HEK293T (cell line): ENCODE measurements around the gene CFAP54.

ENCODE experiments used
- CTCF ChIA-PET: fragments of 350-600 bp; formaldehyde crosslinking; extraction: SDS; loops from one replicate; lab custom pipeline; 2021; ENCODE audit warnings: antibody characterized with exemption, inconsistent platforms; lab: Yijun Ruan, JAX
- POLR2A ChIA-PET: fragments of 350-600 bp; formaldehyde crosslinking; extraction: SDS; loops from one replicate; lab custom pipeline; 2020; ENCODE audit warnings: antibody characterized with exemption, inconsistent platforms; lab: Yijun Ruan, JAX
- DNase-seq: peaks from one replicate; pipeline ENCODE4 v3.0.0; 2012; ENCODE audit warnings: mixed read lengths; ENCODE audit errors: extremely low spot score
- ARNT ChIP-seq: fragments of 450-650 bp; IDR thresholded peaks from 2 replicates; pipeline ENCODE4 v1.6.1; 2017; ENCODE audit warnings: mild to moderate bottlenecking
- BHLHE40 ChIP-seq: fragments of 450-650 bp; IDR thresholded peaks from 2 replicates; pipeline ENCODE4 v1.6.1; 2016; ENCODE audit warnings: mild to moderate bottlenecking, moderate library complexity, borderline replicate concordance
- CTBP1 ChIP-seq: fragments of 450-650 bp; IDR thresholded peaks from 2 replicates; pipeline ENCODE4 v1.6.1; 2016; ENCODE audit warnings: borderline replicate concordance
- ELF4 ChIP-seq: fragments of 450-650 bp; IDR thresholded peaks from 2 replicates; pipeline ENCODE4 v1.6.1; 2017; ENCODE audit warnings: antibody characterized with exemption
- FOXA1 ChIP-seq: fragments of 450-650 bp; IDR thresholded peaks from 2 replicates; pipeline ENCODE4 v1.6.1; 2016; ENCODE audit warnings: mild to moderate bottlenecking
- FOXK2 ChIP-seq: fragments of 450-650 bp; IDR thresholded peaks from 2 replicates; pipeline ENCODE4 v1.6.1; 2016; ENCODE audit warnings: mild to moderate bottlenecking
- FOXM1 ChIP-seq: fragments of 450-650 bp; IDR thresholded peaks from 2 replicates; pipeline ENCODE4 v1.6.1; 2017; ENCODE audit warnings: mild to moderate bottlenecking, borderline replicate concordance
- HDGF ChIP-seq: fragments of 450-650 bp; IDR thresholded peaks from 2 replicates; pipeline ENCODE4 v1.6.1; 2017; ENCODE audit warnings: antibody characterized with exemption, borderline replicate concordance
- L3MBTL2 ChIP-seq: fragments of 450-650 bp; conservative IDR thresholded peaks from 2 replicates; pipeline ENCODE4 v1.6.1; 2016; ENCODE audit warnings: mild to moderate bottlenecking
- LEF1 ChIP-seq: fragments of 450-650 bp; IDR thresholded peaks from 2 replicates; pipeline ENCODE4 v1.6.1; 2017; ENCODE audit warnings: mild to moderate bottlenecking, borderline replicate concordance
- NFRKB ChIP-seq: fragments of 450-650 bp; IDR thresholded peaks from 2 replicates; pipeline ENCODE4 v1.6.1; 2016; ENCODE audit warnings: mild to moderate bottlenecking, moderate library complexity
- SP1 ChIP-seq: fragments of 450-650 bp; IDR thresholded peaks from 2 replicates; pipeline ENCODE4 v1.6.1; 2017
- SUZ12 ChIP-seq: fragments of 450-650 bp; IDR thresholded peaks from 2 replicates; pipeline ENCODE4 v1.6.1; 2016; ENCODE audit warnings: mild to moderate bottlenecking
- TARDBP ChIP-seq: fragments of 450-650 bp; IDR thresholded peaks from 2 replicates; pipeline ENCODE4 v1.6.1; 2016
- ZNF384 ChIP-seq: fragments of 450-650 bp; IDR thresholded peaks from 2 replicates; pipeline ENCODE4 v1.6.1; 2016
- TF ChIP-seq, protein P1 (sequence below): fragments of 450-650 bp; IDR thresholded peaks from 2 replicates; pipeline ENCODE4 v1.6.1; 2016

The CFAP54 gene

DNA sequence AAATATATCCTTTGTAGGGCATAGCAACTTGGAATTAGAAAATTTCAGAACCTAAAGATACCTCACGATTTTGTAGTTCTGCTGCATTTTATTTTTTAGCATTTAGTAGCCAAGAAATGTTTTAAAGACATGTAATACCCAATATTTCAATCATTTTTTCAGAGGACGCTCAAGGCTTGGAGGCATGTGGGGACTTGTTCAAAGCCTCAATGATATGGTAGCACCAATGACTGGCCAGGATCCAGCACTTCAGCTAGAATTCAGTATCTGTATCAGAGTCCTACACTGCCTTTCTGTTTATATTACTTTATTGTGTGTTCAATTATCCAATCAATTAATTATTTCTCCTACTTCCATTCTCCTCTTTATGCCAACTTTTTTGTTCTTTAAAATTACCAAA, 262.8 kb downstream of the CFAP54 start:
- TF ChIP-seq LEF1 (no peak), ZNF384 (no peak), ELF4 (no peak), NFRKB (no peak), FOXK2 (no peak), BHLHE40 (no peak), FOXM1 (no peak), FOXA1 (no peak)
- TF ChIP-seq, protein P1, sequence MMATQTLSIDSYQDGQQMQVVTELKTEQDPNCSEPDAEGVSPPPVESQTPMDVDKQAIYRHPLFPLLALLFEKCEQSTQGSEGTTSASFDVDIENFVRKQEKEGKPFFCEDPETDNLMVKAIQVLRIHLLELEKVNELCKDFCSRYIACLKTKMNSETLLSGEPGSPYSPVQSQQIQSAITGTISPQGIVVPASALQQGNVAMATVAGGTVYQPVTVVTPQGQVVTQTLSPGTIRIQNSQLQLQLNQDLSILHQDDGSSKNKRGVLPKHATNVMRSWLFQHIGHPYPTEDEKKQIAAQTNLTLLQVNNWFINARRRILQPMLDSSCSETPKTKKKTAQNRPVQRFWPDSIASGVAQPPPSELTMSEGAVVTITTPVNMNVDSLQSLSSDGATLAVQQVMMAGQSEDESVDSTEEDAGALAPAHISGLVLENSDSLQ, result no peak
- CTCF ChIA-PET, result no interaction called here
- no peak for DNase-seq
- POLR2A ChIA-PET, result no interaction called here

DNA sequence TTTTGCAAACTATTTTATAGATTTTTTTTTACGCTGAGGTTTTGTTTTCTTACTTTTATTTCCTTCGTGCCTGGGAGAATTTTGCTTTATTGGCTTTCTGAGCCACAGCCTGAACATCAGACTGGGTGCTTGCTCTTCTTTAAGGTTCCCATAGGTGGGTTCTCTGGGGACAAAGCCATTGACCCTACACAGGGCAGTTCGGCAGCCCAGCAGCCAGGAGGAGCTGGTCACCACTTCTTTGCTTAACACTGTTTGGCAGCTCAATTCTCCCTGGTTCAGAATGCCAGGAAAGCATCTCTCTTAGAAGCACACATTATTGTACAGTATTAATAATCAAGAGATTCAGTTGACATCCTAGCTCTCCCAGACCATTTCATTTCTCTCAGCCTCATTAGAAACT, 276.9 kb downstream of the CFAP54 start:
- no peak for DNase-seq
- ChIA-PET POLR2A (no interaction called here), CTCF (no interaction called here)
- TF ChIP-seq L3MBTL2 (no peak), HDGF (no peak), SUZ12 (no peak), ARNT (no peak), BHLHE40 (no peak), SP1 (no peak), FOXK2 (no peak), FOXM1 (no peak), FOXA1 (no peak)

- ChIA-PET POLR2A (no interaction called here), CTCF (no interaction called here)
- no peak for DNase-seq
- TF ChIP-seq ZNF384, result no peak
- no peak for TF ChIP-seq CTBP1
- no peak for TF ChIP-seq BHLHE40
- no peak for TF ChIP-seq FOXK2
- no peak for TF ChIP-seq NFRKB
- TF ChIP-seq SUZ12, result no peak
- no peak for TF ChIP-seq HDGF
- no peak for TF ChIP-seq SP1
- no peak for TF ChIP-seq LEF1
Measured at GRCh38 chr12:96769400-96769799, 280.0 kb downstream of the CFAP54 start.

GRCh38 chr12:96770219-96771102, 281.1 kb downstream of the CFAP54 start:
- ChIA-PET POLR2A (no interaction called here), CTCF (no interaction called here)
- TF ChIP-seq ZNF384, result no peak
- TF ChIP-seq FOXK2, result no peak
- no peak for TF ChIP-seq FOXA1
- TF ChIP-seq CTBP1, result no peak
- no peak for TF ChIP-seq SUZ12
- no peak for TF ChIP-seq ARNT
- TF ChIP-seq, protein P1, result no peak
- no peak for TF ChIP-seq BHLHE40
- no peak for TF ChIP-seq TARDBP
- TF ChIP-seq L3MBTL2, result no peak
- no peak for TF ChIP-seq NFRKB
- TF ChIP-seq LEF1, result no peak
- TF ChIP-seq FOXM1, result no peak
- TF ChIP-seq ELF4, result no peak
- no peak for TF ChIP-seq HDGF
- no peak for TF ChIP-seq SP1
- DNase-seq, result no peak

- CTCF ChIA-PET, result no interaction called here
- POLR2A ChIA-PET, result no interaction called here
- DNase-seq, result no peak
- TF ChIP-seq ARNT, result no peak
- TF ChIP-seq NFRKB, result no peak
- TF ChIP-seq FOXA1, result no peak
- no peak for TF ChIP-seq ELF4
- TF ChIP-seq BHLHE40, result no peak
- no peak for TF ChIP-seq TARDBP
- no peak for TF ChIP-seq CTBP1
- no peak for TF ChIP-seq LEF1
- no peak for TF ChIP-seq L3MBTL2
Measured at GRCh38 chr12:96773031-96773430, 283.7 kb downstream of the CFAP54 start.

DNA sequence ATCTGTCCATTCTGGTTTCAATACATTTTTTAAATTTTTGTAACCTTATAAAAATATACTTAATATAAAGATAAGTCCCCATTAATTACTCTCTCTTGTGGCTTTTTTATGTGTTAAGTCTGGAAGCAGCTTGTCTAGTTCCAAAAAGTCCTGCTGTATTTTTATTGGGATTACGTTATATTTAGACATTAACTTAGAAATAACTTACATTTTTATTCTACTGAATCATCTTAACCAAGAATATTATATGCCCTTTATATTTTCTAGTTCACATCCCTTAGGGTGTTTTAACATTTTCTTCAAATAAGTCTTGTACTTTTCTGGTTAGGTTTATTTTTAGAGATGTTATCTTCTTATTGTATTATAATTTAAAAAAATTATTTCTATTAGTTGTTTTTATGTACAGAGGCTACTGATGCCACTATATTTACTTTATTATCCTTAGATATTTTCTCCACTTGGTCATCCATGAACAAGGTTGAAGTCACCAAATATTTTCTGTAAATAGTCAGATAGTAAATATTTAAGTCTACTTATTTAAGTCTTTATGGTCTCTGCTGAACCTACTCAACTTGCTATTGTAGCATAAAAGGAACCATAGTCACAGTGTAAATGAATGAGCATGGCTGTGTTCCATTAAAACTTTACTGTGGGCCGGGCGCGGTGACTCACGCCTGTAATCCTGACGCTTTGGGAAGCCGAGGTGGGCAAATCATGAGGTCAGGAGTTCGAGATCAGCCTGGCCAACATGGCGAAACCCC, 285.3 kb downstream of the CFAP54 start:
- ChIA-PET POLR2A (no interaction called here), CTCF (no interaction called here)
- no peak for DNase-seq
- TF ChIP-seq, protein P1, result no peak
- TF ChIP-seq SUZ12, result no peak
- TF ChIP-seq ARNT, result no peak
- no peak for TF ChIP-seq L3MBTL2
- no peak for TF ChIP-seq ELF4
- TF ChIP-seq SP1, result no peak
- TF ChIP-seq ZNF384, result no peak
- no peak for TF ChIP-seq LEF1
- TF ChIP-seq BHLHE40, result no peak
- TF ChIP-seq HDGF, result no peak
- TF ChIP-seq FOXM1, result no peak
- no peak for TF ChIP-seq FOXK2
- TF ChIP-seq FOXA1, result no peak
- no peak for TF ChIP-seq TARDBP
